ENCODE results near the gene DTNB.

DNA sequence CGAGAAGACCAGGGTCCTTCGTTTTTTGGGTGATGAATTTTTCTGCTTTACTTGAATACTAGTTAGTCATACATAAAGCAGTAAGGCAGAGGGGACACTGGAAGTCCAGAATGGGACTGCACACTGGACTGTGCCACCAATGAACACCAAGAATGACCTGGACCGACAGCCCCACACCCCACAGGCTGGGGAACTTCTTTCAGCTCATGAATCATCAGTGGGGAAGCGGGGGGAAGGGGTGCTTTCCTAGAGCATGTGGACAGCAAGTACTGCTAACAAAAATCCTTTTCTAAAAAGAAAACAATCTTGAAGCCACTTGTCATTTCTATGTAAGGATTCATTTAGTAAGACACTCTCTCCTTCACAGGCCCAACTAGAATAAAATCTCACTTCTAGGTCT is 86.0 kb downstream of the DTNB start:
- TF ChIP-seq, protein P1, sequence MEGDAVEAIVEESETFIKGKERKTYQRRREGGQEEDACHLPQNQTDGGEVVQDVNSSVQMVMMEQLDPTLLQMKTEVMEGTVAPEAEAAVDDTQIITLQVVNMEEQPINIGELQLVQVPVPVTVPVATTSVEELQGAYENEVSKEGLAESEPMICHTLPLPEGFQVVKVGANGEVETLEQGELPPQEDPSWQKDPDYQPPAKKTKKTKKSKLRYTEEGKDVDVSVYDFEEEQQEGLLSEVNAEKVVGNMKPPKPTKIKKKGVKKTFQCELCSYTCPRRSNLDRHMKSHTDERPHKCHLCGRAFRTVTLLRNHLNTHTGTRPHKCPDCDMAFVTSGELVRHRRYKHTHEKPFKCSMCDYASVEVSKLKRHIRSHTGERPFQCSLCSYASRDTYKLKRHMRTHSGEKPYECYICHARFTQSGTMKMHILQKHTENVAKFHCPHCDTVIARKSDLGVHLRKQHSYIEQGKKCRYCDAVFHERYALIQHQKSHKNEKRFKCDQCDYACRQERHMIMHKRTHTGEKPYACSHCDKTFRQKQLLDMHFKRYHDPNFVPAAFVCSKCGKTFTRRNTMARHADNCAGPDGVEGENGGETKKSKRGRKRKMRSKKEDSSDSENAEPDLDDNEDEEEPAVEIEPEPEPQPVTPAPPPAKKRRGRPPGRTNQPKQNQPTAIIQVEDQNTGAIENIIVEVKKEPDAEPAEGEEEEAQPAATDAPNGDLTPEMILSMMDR (IDR thresholded peaks at IDR 0.05) = no peak
- TF ChIP-seq EZH2 (IDR thresholded peaks at IDR 0.05; ENCODE audit: borderline replicate concordance, insufficient read depth, low read depth, low read length, poor library complexity, severe bottlenecking) = no peak

Measured in B cell (primary cell).